HepG2 (cell line): ENCODE measurements around the gene ZNF331. TPM values are rescaled to one million over a fixed set of nuclear protein-coding genes. Genes with fewer than 3 reads are reported as not detected.

ENCODE experiments used
- ARID5B ChIP-seq: IDR thresholded peaks from 2 replicates; pipeline ENCODE4 v1.4.0; 2020; ENCODE audit warnings: mild to moderate bottlenecking, missing genetic modification reagents
- CSRNP2 ChIP-seq: sonication (generic); formaldehyde crosslinking; conservative IDR thresholded peaks from 2 replicates; pipeline ENCODE4 v1.8.0; 2022; ENCODE audit warnings: low read depth, missing genetic modification reagents
- DNMT3B ChIP-seq: conservative IDR thresholded peaks from 2 replicates; pipeline ENCODE4 v1.6.1; 2016; ENCODE audit warnings: missing biosample characterization, control low read depth
- ELF3 ChIP-seq: IDR thresholded peaks from 2 replicates; pipeline ENCODE4 v1.6.1; 2016; ENCODE audit warnings: missing genetic modification reagents, missing compliant biosample characterization
- HDAC2 ChIP-seq: sonication (generic); formaldehyde crosslinking; IDR thresholded peaks from 2 replicates; pipeline ENCODE4 v1.4.0; 2020; ENCODE audit warnings: missing genetic modification reagents
- HNF4A ChIP-seq: sonication (generic); formaldehyde crosslinking; IDR thresholded peaks from 2 replicates; pipeline ENCODE4 v1.4.0; 2020; ENCODE audit warnings: missing genetic modification reagents
- IRX3 ChIP-seq: sonication (generic); formaldehyde crosslinking; IDR thresholded peaks from 2 replicates; pipeline ENCODE4 v1.8.1; 2023; ENCODE audit warnings: mild to moderate bottlenecking, low read depth, missing genetic modification reagents, borderline replicate concordance
- KDM5B ChIP-seq: sonication (generic); formaldehyde crosslinking; IDR thresholded peaks from 2 replicates; pipeline ENCODE4 v1.4.0; 2020; ENCODE audit warnings: missing genetic modification reagents, mild to moderate bottlenecking, borderline replicate concordance
- KLF15 ChIP-seq: sonication (generic); formaldehyde crosslinking; IDR thresholded peaks from 2 replicates; pipeline ENCODE4 v1.8.1; 2023; ENCODE audit warnings: borderline replicate concordance, mild to moderate bottlenecking, inconsistent platforms, missing genetic modification reagents, mixed read lengths
- POGZ ChIP-seq: sonication (generic); formaldehyde crosslinking; IDR thresholded peaks from 2 replicates; pipeline ENCODE4 v1.4.0; 2020; ENCODE audit warnings: mild to moderate bottlenecking, missing genetic modification reagents
- PRMT3 ChIP-seq: sonication (generic); formaldehyde crosslinking; IDR thresholded peaks from 2 replicates; pipeline ENCODE4 v1.8.1; 2022; ENCODE audit warnings: low read depth, mild to moderate bottlenecking, moderate library complexity, missing genetic modification reagents, borderline replicate concordance
- RARA ChIP-seq: IDR thresholded peaks from 2 replicates; pipeline ENCODE4 v1.6.1; 2016; ENCODE audit warnings: missing genetic modification reagents, missing compliant biosample characterization
- RBAK ChIP-seq: sonication (generic); formaldehyde crosslinking; IDR thresholded peaks from 2 replicates; pipeline ENCODE4 v1.5.1; 2020; ENCODE audit warnings: mild to moderate bottlenecking, missing genetic modification reagents
- RXRA ChIP-seq: sonication (generic); formaldehyde crosslinking; IDR thresholded peaks from 2 replicates; pipeline ENCODE4 v1.5.1; 2020; ENCODE audit warnings: missing genetic modification reagents
- RXRB ChIP-seq: IDR thresholded peaks from 2 replicates; pipeline ENCODE4 v1.6.1; 2016; ENCODE audit warnings: borderline replicate concordance, missing genetic modification reagents, missing compliant biosample characterization
- SAP130 ChIP-seq: IDR thresholded peaks from 2 replicates; pipeline ENCODE4 v1.6.1; 2016; ENCODE audit warnings: low read depth
- SIN3A ChIP-seq: IDR thresholded peaks from 2 replicates; pipeline ENCODE4 v1.6.1; 2011; ENCODE audit warnings: low read depth, mild to moderate bottlenecking, control low read depth, low read length, borderline replicate concordance
- SKIL ChIP-seq: sonication (generic); formaldehyde crosslinking; IDR thresholded peaks from 2 replicates; pipeline ENCODE4 v1.8.0; 2022; ENCODE audit warnings: missing genetic modification reagents, mild to moderate bottlenecking, moderate library complexity, borderline replicate concordance
- TCF7 ChIP-seq: sonication (generic); IDR thresholded peaks from 2 replicates; pipeline ENCODE4 v1.6.1; 2016; ENCODE audit warnings: antibody characterized with exemption, low read depth
- TEAD3 ChIP-seq: optimal IDR thresholded peaks from 2 replicates; pipeline ENCODE3; 2016; ENCODE audit warnings: borderline replicate concordance
- ZMYM4 ChIP-seq: sonication (generic); formaldehyde crosslinking; IDR thresholded peaks from 2 replicates; pipeline ENCODE4 v1.8.1; 2023; ENCODE audit warnings: mild to moderate bottlenecking, missing genetic modification reagents
- ZNF549 ChIP-seq: sonication (generic); formaldehyde crosslinking; IDR thresholded peaks from 2 replicates; pipeline ENCODE4 v1.5.0; 2020; ENCODE audit warnings: missing genetic modification reagents
- ZNF572 ChIP-seq: sonication (generic); formaldehyde crosslinking; IDR thresholded peaks from 2 replicates; pipeline ENCODE4 v1.5.1; 2020; ENCODE audit warnings: mild to moderate bottlenecking, missing genetic modification reagents
- ZNF83 ChIP-seq: sonication (generic); formaldehyde crosslinking; IDR thresholded peaks from 2 replicates; pipeline ENCODE4 v1.4.0; 2020; ENCODE audit warnings: missing genetic modification reagents, mild to moderate bottlenecking, borderline replicate concordance
- polyA plus RNA-seq, 8 experiments: library from polyadenylated mRNA; depleted of rRNA in 3 of 8; stranded (reverse) in 7 of 8; unstranded in 1 of 8; fragments of >200 nt; fragmentation: Illumina TruSeq in 4 of 8; extraction: Trizol in 4 of 8; gene quantifications; 2 replicates each; pipeline versions ENCODE4 v1.2.1 to v1.2.3, GENCODE V29; 2011 to 2016; ENCODE audit warnings: low read depth in 4 of 8, missing spikeins in 1 of 8, mixed read lengths in 1 of 8; ENCODE audit not compliant: insufficient read depth in 1 of 8
- total RNA-seq, 5 experiments: library from RNA; depleted of rRNA; stranded (reverse); fragments of >200 nt; fragmentation: Illumina TruSeq; extraction: Trizol; gene quantifications; 2 replicates each; pipeline ENCODE4 v1.2.3, GENCODE V29; 2016; ENCODE audit warnings: low read depth in 1 of 5

ZNF331 gene
- total and polyA plus RNA-seq, 2 of the 13 experiments (the other 11 are each of a cell fraction or from before 2014, with no cell fraction given): 8.2 to 13.3 TPM

- TF ChIP-seq CSRNP2 (no peak), PRMT3 (CRISPR knock-in tag) (no peak), RXRA (CRISPR knock-in tag) (peak; percentile 58; the same call in 1 of the 2 replicates), ZNF83 (CRISPR knock-in tag) (no peak), SKIL (CRISPR knock-in tag) (no peak), ZMYM4 (CRISPR knock-in tag) (peak; percentile 27; the same call in 1 of the 2 replicates), ZNF549 (CRISPR knock-in tag) (no peak), IRX3 (CRISPR knock-in tag) (no peak), SAP130 (CRISPR knock-in tag) (peak; percentile 25; the same call in 1 of the 2 replicates), HNF4A (CRISPR knock-in tag) (peak; percentile 42), RXRB (peak; percentile 53; the same call in 1 of the 2 replicates), POGZ (CRISPR knock-in tag) (0 out of 2 replicates have a peak, but pooled peaks have one; percentile 26), DNMT3B (CRISPR knock-in tag) (no peak), HDAC2 (CRISPR knock-in tag) (peak; percentile 12; the same call in 1 of the 2 replicates), RBAK (CRISPR knock-in tag) (no peak), TCF7 (0 out of 2 replicates have a peak, but pooled peaks have one; percentile 30), SIN3A (no peak), TEAD3 (CRISPR knock-in tag) (peak; percentile 88), KLF15 (no peak), ZNF572 (CRISPR knock-in tag) (no peak), RARA (CRISPR knock-in tag) (no peak), ELF3 (CRISPR knock-in tag) (peak; percentile 19; the same call in 1 of the 2 replicates), KDM5B (CRISPR knock-in tag) (no peak), ARID5B (CRISPR knock-in tag) (peak; percentile 25; the same call in 1 of the 2 replicates)
Observed at GRCh38 chr19:53612762-53613526, 75.0 kb downstream of the ZNF331 start (continued).
